ENCODE results near the gene VWA1. TPM values are rescaled to one million over a fixed set of nuclear protein-coding genes. Genes with fewer than 3 reads are reported as not detected.

Gene VWA1
- total and polyA plus RNA-seq, 2 of the 4 experiments (the other 2 are of a cell fraction), result 1.1 to 6.1 TPM

DNA sequence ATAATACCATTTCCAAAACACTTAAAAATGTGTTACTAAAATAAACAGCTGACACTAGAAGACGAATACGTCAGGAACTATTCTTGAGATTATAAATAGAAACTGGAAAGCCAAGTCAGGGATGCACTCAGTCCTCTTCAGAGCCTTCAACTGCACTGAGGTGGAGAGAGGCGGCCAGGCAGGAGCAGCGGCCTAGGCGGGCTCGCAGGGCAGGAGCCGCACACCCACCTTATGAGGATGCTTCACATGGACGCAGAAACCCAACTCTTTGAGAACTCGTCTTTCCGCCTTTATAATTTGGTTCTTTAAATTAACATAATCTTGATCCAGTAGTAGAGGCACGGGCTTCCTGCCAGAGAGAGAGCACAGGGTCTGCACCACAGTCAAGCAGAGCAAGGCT is 40.3 kb upstream of the VWA1 start:
- no peak overlapping the region for H4K91ac ChIP-seq (ENCODE audit: insufficient read depth, low read depth, low read length)
- H2AFZ ChIP-seq (replicated peaks; ENCODE audit: low read length, poor library complexity), result no peak overlapping the region
- no peak overlapping the region for H2AK9ac ChIP-seq (replicated peaks; ENCODE audit: low read depth, low read length, poor library complexity)
- dilution Hi-C loops (cut with HindIII; ENCODE audit: low sequenced_read_pairs, unreplicated experiment) (no loop called here), in situ Hi-C loops (cut with MboI; ENCODE audit: low sequenced_read_pairs) (no loop called here), intact Hi-C loops (cut with micrococcal nuclease) (no loop called here)
- H3K4me1 ChIP-seq (ENCODE audit: control insufficient read depth, insufficient read depth, low read length), result peaks cover 7% of the 10 kb centered on the region
- H4K5ac ChIP-seq (ENCODE audit: low read depth, low read length), result no peak overlapping the region
- no peak overlapping the region for H3K4me2 ChIP-seq (ENCODE audit: low read depth, low read length)
- H2AK5ac ChIP-seq (ENCODE audit: low read depth, low read length), result no peak overlapping the region
- no peak overlapping the region for H3K18ac ChIP-seq (ENCODE audit: low read depth, low read length)
- TF ChIP-seq MAFK (IDR thresholded peaks at IDR 0.05; ENCODE audit: low read depth, low read length) (no peak), RAD21 (IDR thresholded peaks at IDR 0.05; ENCODE audit: low read length) (no peak), POLR2A (IDR thresholded peaks at IDR 0.05; ENCODE audit: low read depth, low read length) (no peak), SMC3 (IDR thresholded peaks at IDR 0.05; ENCODE audit: low read depth, low read length) (no peak), NFE2L2 (IDR thresholded peaks at IDR 0.05; ENCODE audit: low read depth, low read length) (no peak), CEBPB (IDR thresholded peaks at IDR 0.05; ENCODE audit: low read depth, low read length) (no peak), MXI1 (IDR thresholded peaks at IDR 0.05; ENCODE audit: borderline replicate concordance, low read depth, low read length) (no peak)
- no peak overlapping the region for H4K8ac ChIP-seq (ENCODE audit: low read depth in 2 of 2, low read length in 2 of 2)
- ChIA-PET CTCF (no interaction called here), POLR2A (ENCODE audit: unreplicated experiment) (no interaction called here)
- no peaks in the 10 kb centered on the region for H3K9me3 ChIP-seq (ENCODE audit: control insufficient read depth, insufficient read depth, low read length)
- BruUV-seq (replicated peaks), result no TSS peak
- H3K27ac ChIP-seq (ENCODE audit: insufficient read depth, low read length), result no peak overlapping the region
- H3K23ac ChIP-seq (ENCODE audit: low read depth, low read length), result no peak overlapping the region
- no peak overlapping the region for H3K4me3 ChIP-seq (ENCODE audit: insufficient read depth, low read depth, low read length)
- peaks cover 29% of the 10 kb centered on the region; the same call in 1 of the 2 replicates for H4K20me1 ChIP-seq (ENCODE audit: insufficient read depth, low read length)
- no peak for DNase-seq
- ATAC-seq (ENCODE audit: low read depth), result no peak
- no peak overlapping the region for H2BK15ac ChIP-seq (ENCODE audit: low read depth, low read length)
- no peak overlapping the region for H2BK5ac ChIP-seq (ENCODE audit: low read depth, low read length, poor library complexity, severe bottlenecking)
- H3K9me1 ChIP-seq (ENCODE audit: insufficient read depth, low read length), result no peaks in the 10 kb centered on the region
- H3K14ac ChIP-seq (replicated peaks; ENCODE audit: low read depth, low read length), result no peak overlapping the region
- no peak overlapping the region for H3K56ac ChIP-seq (ENCODE audit: extremely low read depth, insufficient read depth, low read length)
- no peaks in the 10 kb centered on the region for H3K27me3 ChIP-seq (ENCODE audit: control insufficient read depth, insufficient read depth, low read length)
- no peak overlapping the region for H3K4ac ChIP-seq (ENCODE audit: low read depth, low read length)
- 100% methylated on average over 5 of the region's 11 CpGs; no CpG with 5 or more reads in 1 of the 2 experiments for WGBS, 2 experiments (ENCODE audit: extremely low coverage in 2 of 2, insufficient read length in 1 of 2)
- H2BK120ac ChIP-seq (ENCODE audit: low read depth, low read length), result no peak overlapping the region
- H2BK20ac ChIP-seq (ENCODE audit: low read depth, low read length), result no peak overlapping the region
- H3K9ac ChIP-seq (ENCODE audit: low read depth, low read length), result no peak overlapping the region
- peaks cover 53% of the 10 kb centered on the region for H3K36me3 ChIP-seq (ENCODE audit: control insufficient read depth, insufficient read depth, low read length)
- H3K79me1 ChIP-seq (ENCODE audit: low read depth in 1 of 2, low read length in 2 of 2), result peaks cover 17 to 58% of the 10 kb centered on the region in 2 experiments

Measured in IMR-90 (cell line).